Esophagus muscularis mucosa (tissue), 3 donors: ENCODE measurements around the gene AGAP9.
"Not testable (repeated sequence)": the region's sequence is repeated elsewhere in the genome, so short reads cannot be mapped to it uniquely, and the experiment has no call there.

Experiments used
- POLR2A ChIP-seq: fragments of 450-650 bp; IDR thresholded peaks from one replicate; pipeline ENCODE4 v1.6.1; 2017; ENCODE audit warnings: antibody characterized with exemption, moderate library complexity, mild to moderate bottlenecking, low read depth
- TF ChIP-seq, protein P1 (sequence below), 3 experiments: fragments of 200-600 bp in 2 of 3; fragments of 450-650 bp in 1 of 3; sonication (generic) in 2 of 3; IDR thresholded peaks; one replicate each; pipeline ENCODE4 v1.5.1; 2017 to 2019; ENCODE audit warnings: antibody characterized with exemption in 3 of 3, mild to moderate bottlenecking in 2 of 3, moderate library complexity in 1 of 3

DNA sequence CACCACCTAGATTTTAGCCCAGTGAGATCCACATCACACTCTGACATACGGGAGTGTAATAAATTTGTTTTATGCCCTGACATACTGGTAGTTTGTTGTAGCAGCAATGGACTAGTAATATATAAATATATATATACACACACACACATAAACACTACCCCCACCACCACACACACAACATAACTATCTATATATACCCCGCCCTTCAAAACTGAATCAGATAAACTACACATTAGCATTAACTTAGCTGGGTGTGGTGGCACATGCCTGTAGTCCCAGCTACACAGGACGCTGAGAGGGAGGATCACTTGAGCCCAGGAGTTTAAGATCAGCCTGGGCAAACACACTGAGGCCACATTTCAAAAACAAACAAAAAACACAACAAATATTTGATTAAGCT lies 13.0 kb upstream of the AGAP9 start:
- not testable (repeated sequence) for TF ChIP-seq POLR2A
- TF ChIP-seq, protein P1, sequence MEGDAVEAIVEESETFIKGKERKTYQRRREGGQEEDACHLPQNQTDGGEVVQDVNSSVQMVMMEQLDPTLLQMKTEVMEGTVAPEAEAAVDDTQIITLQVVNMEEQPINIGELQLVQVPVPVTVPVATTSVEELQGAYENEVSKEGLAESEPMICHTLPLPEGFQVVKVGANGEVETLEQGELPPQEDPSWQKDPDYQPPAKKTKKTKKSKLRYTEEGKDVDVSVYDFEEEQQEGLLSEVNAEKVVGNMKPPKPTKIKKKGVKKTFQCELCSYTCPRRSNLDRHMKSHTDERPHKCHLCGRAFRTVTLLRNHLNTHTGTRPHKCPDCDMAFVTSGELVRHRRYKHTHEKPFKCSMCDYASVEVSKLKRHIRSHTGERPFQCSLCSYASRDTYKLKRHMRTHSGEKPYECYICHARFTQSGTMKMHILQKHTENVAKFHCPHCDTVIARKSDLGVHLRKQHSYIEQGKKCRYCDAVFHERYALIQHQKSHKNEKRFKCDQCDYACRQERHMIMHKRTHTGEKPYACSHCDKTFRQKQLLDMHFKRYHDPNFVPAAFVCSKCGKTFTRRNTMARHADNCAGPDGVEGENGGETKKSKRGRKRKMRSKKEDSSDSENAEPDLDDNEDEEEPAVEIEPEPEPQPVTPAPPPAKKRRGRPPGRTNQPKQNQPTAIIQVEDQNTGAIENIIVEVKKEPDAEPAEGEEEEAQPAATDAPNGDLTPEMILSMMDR (IDR thresholded peaks at IDR 0.05) = not testable (repeated sequence)
